ENCODE results near the gene PCDHB10. TPM values are rescaled to one million over a fixed set of nuclear protein-coding genes. Genes with fewer than 3 reads are reported as not detected.
"Not testable (repeated sequence)": the region's sequence is repeated elsewhere in the genome, so short reads cannot be mapped to it uniquely, and the experiment has no call there.

The PCDHB10 gene
- total RNA-seq, 2 donors from 2014 or later = 1.3 to 1.5 TPM

GRCh38 chr5:141223112-141223783 lies 31.1 kb downstream of the PCDHB10 start, which contains the start of gene PCDHB14:
Gene PCDHB14 (plus strand): TSS chr5:141223343. CDS start chr5:141223506, 163 bp downstream.
- DNase-seq (no peak), ATAC-seq (peak in 1 of 2 donors; percentile 61)
- intact Hi-C loops (cut with DNase I) = loop anchor here in 1 of 2 donors (5.0 kb wide), 1 partner anchor 339 kb away; no protein-coding TSS in a partner anchor

GRCh38 chr5:141224844-141225243 lies 32.7 kb downstream of the PCDHB10 start:
- not testable (repeated sequence) for DNase-seq, ATAC-seq
- intact Hi-C loops (cut with DNase I) = loop anchor here in 1 of 2 donors (5.0 kb wide), 1 partner anchor 337 kb away; no protein-coding TSS in a partner anchor

- DNase-seq; intact Hi-C loops (cut with DNase I); ATAC-seq: not testable (repeated sequence)
Measured at GRCh38 chr5:141225421-141225820, 33.3 kb downstream of the PCDHB10 start.

GRCh38 chr5:141234109-141234667 lies 42.0 kb downstream of the PCDHB10 start:
- no peak for ATAC-seq
- intact Hi-C loops (cut with DNase I) = no loop called here

DNA sequence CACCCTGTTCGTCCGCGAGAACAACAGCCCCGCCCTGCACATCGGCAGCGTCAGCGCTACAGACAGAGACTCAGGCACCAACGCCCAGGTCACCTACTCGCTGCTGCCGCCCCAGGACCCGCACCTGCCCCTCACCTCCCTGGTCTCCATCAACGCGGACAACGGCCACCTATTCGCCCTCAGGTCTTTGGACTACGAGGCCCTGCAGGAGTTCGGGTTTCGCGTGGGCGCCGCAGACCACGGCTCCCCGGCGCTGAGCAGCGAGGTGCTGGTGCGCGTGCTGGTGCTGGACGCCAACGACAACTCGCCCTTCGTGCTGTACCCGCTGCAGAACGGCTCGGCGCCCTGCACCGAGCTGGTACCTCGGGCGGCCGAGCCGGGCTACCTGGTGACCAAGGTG lies 43.8 kb downstream of the PCDHB10 start:
- DNase-seq; intact Hi-C loops (cut with DNase I); ATAC-seq: not testable (repeated sequence)

More at GRCh38 chr5:141234109-141234667, 42.0 kb downstream of the PCDHB10 start:
- no peak for DNase-seq

DNA sequence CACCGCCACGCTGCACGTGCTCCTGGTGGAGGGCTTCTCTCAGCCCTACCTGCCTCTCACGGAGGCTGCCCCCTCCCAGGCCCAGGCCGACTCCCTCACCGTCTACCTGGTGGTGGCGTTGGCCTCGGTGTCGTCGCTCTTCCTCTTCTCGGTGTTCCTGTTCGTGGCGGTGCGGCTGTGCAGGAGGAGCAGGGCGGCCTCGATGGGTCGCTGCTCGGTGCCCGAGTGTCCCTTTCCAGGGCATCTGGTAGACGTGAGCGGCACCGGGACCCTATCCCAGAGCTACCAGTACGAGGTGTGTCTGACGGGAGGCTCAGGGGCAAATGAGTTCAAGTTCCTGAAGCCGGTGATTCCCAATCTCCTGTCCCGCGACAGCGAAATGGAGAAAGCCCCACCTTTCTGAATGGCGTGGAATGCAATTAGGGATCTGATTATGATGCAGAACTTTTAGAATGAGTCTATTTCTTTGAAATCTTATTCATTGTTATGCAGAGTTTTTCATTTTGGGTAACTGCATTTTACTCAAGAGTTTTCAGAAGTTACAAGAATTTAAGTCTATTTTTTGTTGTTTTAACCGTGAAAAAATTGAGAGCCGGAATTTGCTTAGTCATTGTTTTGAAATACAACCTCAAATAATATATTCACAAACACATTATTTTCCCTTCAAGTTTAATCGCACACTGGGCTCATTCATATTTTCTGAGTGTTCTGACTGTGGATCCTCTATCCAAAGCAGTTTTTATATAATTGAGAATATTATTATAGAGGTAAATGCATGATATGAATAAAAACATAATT lies 44.6 kb downstream of the PCDHB10 start:
- intact Hi-C loops (cut with DNase I) = no loop called here
- ATAC-seq (no peak), DNase-seq (no peak)

DNA sequence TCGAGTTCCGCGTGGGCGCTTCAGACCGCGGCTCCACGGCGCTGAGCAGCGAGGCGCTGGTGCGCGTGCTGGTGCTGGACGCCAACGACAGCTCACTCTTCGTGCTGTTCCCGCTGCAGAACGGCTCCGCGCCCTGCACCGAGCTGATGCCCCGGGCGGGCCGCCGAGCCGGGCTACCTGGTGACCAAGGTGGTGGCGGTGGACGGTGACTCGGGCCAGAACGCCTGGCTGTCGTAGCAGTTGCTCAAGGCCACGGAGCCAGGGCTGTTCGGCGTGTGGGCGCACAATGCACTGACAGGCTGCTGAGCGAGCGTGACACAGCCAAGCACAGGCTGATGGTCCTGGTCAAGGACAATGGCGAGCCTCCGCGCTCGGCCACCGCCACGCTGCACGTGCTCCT lies 49.3 kb downstream of the PCDHB10 start:
- DNase-seq (no peak), ATAC-seq (no peak)
- intact Hi-C loops (cut with DNase I) = no loop called here

Other genes starting within 250 kb of the PCDHB10 start
- gene PCDHAC2, start 225.9 kb upstream of the PCDHB10 start, total RNA-seq = 1 to 10 TPM; 1.7 to 2.9 TPM
- gene PCDHB1, start 141.0 kb upstream of the PCDHB10 start, total RNA-seq = not detected
- 1 to 10 TPM; 2.9 to 3.1 TPM for gene PCDHB2, start 97.7 kb upstream of the PCDHB10 start, total RNA-seq
- 1 to 10 TPM; 1.3 to 1.9 TPM for gene PCDHB3, start 91.9 kb upstream of the PCDHB10 start, total RNA-seq
- gene PCDHB4, start 70.5 kb upstream of the PCDHB10 start, total RNA-seq = 1 to 10 TPM; 1.6 to 2.4 TPM
- 1 to 10 TPM; 2.7 to 3.1 TPM for gene PCDHB5, start 57.1 kb upstream of the PCDHB10 start, total RNA-seq
- gene PCDHB6, start 42.3 kb upstream of the PCDHB10 start, total RNA-seq = under 1 TPM; 0.71 to 0.86 TPM
- 1 to 10 TPM; 1.0 to 1.7 TPM for gene PCDHB7, start 19.7 kb upstream of the PCDHB10 start, total RNA-seq
- gene PCDHB8, start 14.6 kb upstream of the PCDHB10 start, total RNA-seq = 1 to 10 TPM; 2.6 to 6.1 TPM
- 1 to 10 TPM; 2.6 to 3.1 TPM for gene PCDHB16, start 10.0 kb upstream of the PCDHB10 start, total RNA-seq
- 1 to 10 TPM; 2.5 to 4.3 TPM for gene PCDHB9, start 5.2 kb upstream of the PCDHB10 start, total RNA-seq
- 1 to 10 TPM; 1.8 to 3.3 TPM for gene PCDHB11, start 7.3 kb downstream of the PCDHB10 start, total RNA-seq
- gene PCDHB12, start 16.4 kb downstream of the PCDHB10 start, total RNA-seq = 1 to 10 TPM; 2.4 to 2.6 TPM
- gene PCDHB13, start 21.6 kb downstream of the PCDHB10 start, total RNA-seq = 1 to 10 TPM; 3.5 to 5.3 TPM
- gene PCDHB14, start 31.0 kb downstream of the PCDHB10 start, total RNA-seq = 1 to 10 TPM; 3.9 to 5.8 TPM
- gene PCDHB15, start 53.0 kb downstream of the PCDHB10 start, total RNA-seq = 1 to 10 TPM; 4.5 to 5.7 TPM
- not detected for gene SLC25A2, start 111.7 kb downstream of the PCDHB10 start, total RNA-seq
- 10 to 100 TPM; 86.3 to 93.5 TPM for gene TAF7, start 128.4 kb downstream of the PCDHB10 start, total RNA-seq
- 1 to 10 TPM; 1.4 to 1.8 TPM for gene PCDHGA1, start 138.2 kb downstream of the PCDHB10 start, total RNA-seq
- 1 to 10 TPM; 4.5 to 7.3 TPM for gene PCDHGA2, start 146.4 kb downstream of the PCDHB10 start, total RNA-seq
- gene PCDHGA3, start 151.5 kb downstream of the PCDHB10 start, total RNA-seq = 1 to 10 TPM; 5.0 to 5.8 TPM
- 1 to 10 TPM; 3.0 to 3.2 TPM for gene PCDHGB1, start 157.7 kb downstream of the PCDHB10 start, total RNA-seq
- 1 to 10 TPM; 4.0 to 4.3 TPM for gene PCDHGA4, start 162.7 kb downstream of the PCDHB10 start, total RNA-seq
- 1 to 10 TPM; 4.0 to 5.4 TPM for gene PCDHGB2, start 167.6 kb downstream of the PCDHB10 start, total RNA-seq
- 1 to 10 TPM; 3.5 to 4.3 TPM for gene PCDHGA5, start 171.8 kb downstream of the PCDHB10 start, total RNA-seq
- gene PCDHGB3, start 177.9 kb downstream of the PCDHB10 start, total RNA-seq = 1 to 10 TPM; 3.9 to 4.6 TPM
- 1 to 10 TPM; 3.7 to 4.4 TPM for gene PCDHGA6, start 181.5 kb downstream of the PCDHB10 start, total RNA-seq
- gene PCDHGA7, start 190.4 kb downstream of the PCDHB10 start, total RNA-seq = 1 to 10 TPM; 3.2 to 3.5 TPM
- 1 to 10 TPM; 4.4 to 4.5 TPM for gene PCDHGB4, start 195.3 kb downstream of the PCDHB10 start, total RNA-seq
- gene PCDHGA8, start 200.3 kb downstream of the PCDHB10 start, total RNA-seq = 1 to 10 TPM; 2.9 to 3.7 TPM
- gene PCDHGB5, start 205.6 kb downstream of the PCDHB10 start, total RNA-seq = 1 to 10 TPM; 6.4 to 7.7 TPM
- 1 to 10 TPM; 3.6 to 4.0 TPM for gene PCDHGA9, start 210.4 kb downstream of the PCDHB10 start, total RNA-seq
- gene PCDHGB6, start 215.7 kb downstream of the PCDHB10 start, total RNA-seq = 1 to 10 TPM; 4.9 to 5.2 TPM
- gene PCDHGA10, start 220.6 kb downstream of the PCDHB10 start, total RNA-seq = 1 to 10 TPM; 3.3 to 4.6 TPM
- gene PCDHGB7, start 225.3 kb downstream of the PCDHB10 start, total RNA-seq = 1 to 10 TPM; 7.6 to 8.8 TPM
- 1 to 10 TPM; 3.2 to 3.5 TPM for gene PCDHGA11, start 228.7 kb downstream of the PCDHB10 start, total RNA-seq
- gene PCDHGA12, start 238.2 kb downstream of the PCDHB10 start, total RNA-seq = 1 to 10 TPM; 4.5 to 6.5 TPM